Measurements from ENCODE around the gene RWDD3.

Gene RWDD3

GRCh38 chr1:95278173-95279006 is 44.4 kb downstream of the RWDD3 start:
- Histone ChIP-seq H4K20me1 (ENCODE audit: low read depth, low read length) (no peaks in the 10 kb centered on the region), H3K4me3 (ENCODE audit: insufficient read depth, low read length, poor library complexity, severe bottlenecking) (no peak overlapping the region), H3K79me2 (ENCODE audit: insufficient read depth, low read length) (no peaks in the 10 kb centered on the region), H3K4me2 (ENCODE audit: low read depth, low read length, poor library complexity, severe bottlenecking) (no peak overlapping the region), H2AFZ (ENCODE audit: low read depth, low read length, severe bottlenecking) (no peak overlapping the region), H3K9ac (ENCODE audit: low read length) (no peak overlapping the region), H3K27ac (ENCODE audit: low read depth, low read length) (no peak overlapping the region), H3K27me3 (ENCODE audit: low read length) (no peaks in the 10 kb centered on the region), H3K9me2 (replicated peaks; ENCODE audit: insufficient read depth, low read length) (no peaks in the 10 kb centered on the region), H3K36me3 (ENCODE audit: low read length) (no peaks in the 10 kb centered on the region), H3K9me3 (ENCODE audit: insufficient read depth, low read length) (no peaks in the 10 kb centered on the region), H3F3A (ENCODE audit: insufficient read depth) (no peaks in the 10 kb centered on the region)
- TF ChIP-seq EZH2phosphoT487 (conservative IDR thresholded peaks at IDR 0.05; ENCODE audit: low read length): no peak
- no peak for TF ChIP-seq CTCF (IDR thresholded peaks at IDR 0.05; ENCODE audit: insufficient read depth, low read length, poor library complexity, severe bottlenecking)

- no peak overlapping the region for H3K27ac ChIP-seq (ENCODE audit: low read depth, low read length)
- no peak overlapping the region for H2AFZ ChIP-seq (ENCODE audit: low read depth, low read length, severe bottlenecking)
- no peaks in the 10 kb centered on the region for H3K9me3 ChIP-seq (ENCODE audit: insufficient read depth, low read length)
- H3K27me3 ChIP-seq (ENCODE audit: low read length): no peaks in the 10 kb centered on the region
- H3K4me3 ChIP-seq (ENCODE audit: insufficient read depth, low read length, poor library complexity, severe bottlenecking): no peak overlapping the region
- H3K4me2 ChIP-seq (ENCODE audit: low read depth, low read length, poor library complexity, severe bottlenecking): no peak overlapping the region
- H3F3A ChIP-seq (ENCODE audit: insufficient read depth): no peaks in the 10 kb centered on the region
- no peaks in the 10 kb centered on the region for H3K36me3 ChIP-seq (ENCODE audit: low read length)
- H3K79me2 ChIP-seq (ENCODE audit: insufficient read depth, low read length): no peaks in the 10 kb centered on the region
- no peak for TF ChIP-seq CTCF (IDR thresholded peaks at IDR 0.05; ENCODE audit: insufficient read depth, low read length, poor library complexity, severe bottlenecking)
- H3K9ac ChIP-seq (ENCODE audit: low read length): no peak overlapping the region
- H3K9me2 ChIP-seq (replicated peaks; ENCODE audit: insufficient read depth, low read length): no peaks in the 10 kb centered on the region
- H4K20me1 ChIP-seq (ENCODE audit: low read depth, low read length): no peaks in the 10 kb centered on the region
These were observed 47.9 kb downstream of the RWDD3 start for GRCh38 chr1:95281781-95282517.

GRCh38 chr1:95282518-95282895 is 48.5 kb downstream of the RWDD3 start:
- no peak overlapping the region for H3K4me3 ChIP-seq (ENCODE audit: insufficient read depth, low read length, poor library complexity, severe bottlenecking)
- H3K4me2 ChIP-seq (ENCODE audit: low read depth, low read length, poor library complexity, severe bottlenecking): no peak overlapping the region
- no peak overlapping the region for H3K27ac ChIP-seq (ENCODE audit: low read depth, low read length)
- TF ChIP-seq CTCF (IDR thresholded peaks at IDR 0.05; ENCODE audit: insufficient read depth, low read length, poor library complexity, severe bottlenecking): no peak
- TF ChIP-seq EZH2phosphoT487 (conservative IDR thresholded peaks at IDR 0.05; ENCODE audit: low read length): no peak
- H2AFZ ChIP-seq (ENCODE audit: low read depth, low read length, severe bottlenecking): no peak overlapping the region
- no peaks in the 10 kb centered on the region for H4K20me1 ChIP-seq (ENCODE audit: low read depth, low read length)
- no peaks in the 10 kb centered on the region for H3F3A ChIP-seq (ENCODE audit: insufficient read depth)
- no peaks in the 10 kb centered on the region for H3K9me2 ChIP-seq (replicated peaks; ENCODE audit: insufficient read depth, low read length)
- H3K27me3 ChIP-seq (ENCODE audit: low read length): no peaks in the 10 kb centered on the region
- H3K36me3 ChIP-seq (ENCODE audit: low read length): no peaks in the 10 kb centered on the region
- H3K9me3 ChIP-seq (ENCODE audit: insufficient read depth, low read length): no peaks in the 10 kb centered on the region
- H3K79me2 ChIP-seq (ENCODE audit: insufficient read depth, low read length): no peaks in the 10 kb centered on the region
- H3K9ac ChIP-seq (ENCODE audit: low read length): no peak overlapping the region

All from SU-DHL-6 (cell line).